HepG2 (cell line): ENCODE measurements around the gene COBL. TPM values are rescaled to one million over a fixed set of nuclear protein-coding genes. Genes with fewer than 3 reads are reported as not detected.
A peak's percentile ranks its signal among the peaks of the same experiment; 100 is the strongest.

Source experiments
- ATAC-seq: fragments of 200-7000 bp; cut with Tn5 transposase; 3 replicates; pipeline ENCODE4 v1.9.1; 2020; ENCODE audit warnings: mild to moderate bottlenecking, moderate library complexity
- BruUV-seq: library from RNA; stranded (reverse); fragments of 400-500 nt; replicated peaks from 2 replicates; lab custom pipeline; 2021; lab: Mats Ljungman, UMichigan
- CTCF ChIA-PET: fragments of 300-600 bp; formaldehyde crosslinking; extraction: SDS; loops from one replicate; lab custom pipeline; 2021; ENCODE audit warnings: low total read pairs, inconsistent platforms, low intra/inter-chr PET ratio; lab: Yijun Ruan, JAX
- POLR2A ChIA-PET: fragments of 350-600 bp; sonication (Branson Sonifier 250); formaldehyde crosslinking; loops from one replicate; lab custom pipeline; 2020; ENCODE audit warnings: antibody characterized with exemption, inconsistent platforms; lab: Yijun Ruan, JAX
- DNase-seq: peaks from one replicate; pipeline ENCODE4 v3.0.0-alpha.2; 2015; ENCODE audit warnings: low spot score
- FAIRE-seq: peaks from 3 replicates; lab custom pipeline; 2011; peaks lifted over from hg19 to GRCh38; lab: Jason Lieb, UNC
- H2AFZ ChIP-seq: one replicate; pipeline ENCODE4 v1.6.1; 2011; ENCODE audit warnings: low read length, inconsistent platforms
- H3K27ac ChIP-seq: fragments of 300-600 bp; 3 replicates; pipeline ENCODE4 v1.8.0; 2011; ENCODE audit warnings: mixed run types, mild to moderate bottlenecking, mixed read lengths, low read length, inconsistent platforms; ENCODE audit not compliant: insufficient read depth; ENCODE audit errors: extremely low read length
- H3K27me3 ChIP-seq, 2 experiments: fragments of 200-600 bp in 1 of 2; 2 replicates in 1 of 2; 3 replicates in 1 of 2; pipeline versions ENCODE4 v1.6.0 to v1.8.0; 2011; ENCODE audit warnings: low read length in 2 of 2, mild to moderate bottlenecking in 2 of 2, moderate library complexity in 2 of 2, inconsistent platforms in 1 of 2; ENCODE audit not compliant: insufficient read depth in 2 of 2, control insufficient read depth in 1 of 2
- H3K36me3 ChIP-seq, 2 experiments: fragments of 200-600 bp in 1 of 2; replicated peaks in 1 of 2; 2 replicates in 1 of 2; 3 replicates in 1 of 2; pipeline versions ENCODE4 v1.5.1 to v1.8.0; 2011; ENCODE audit warnings: low read length in 2 of 2, inconsistent platforms in 1 of 2; ENCODE audit not compliant: insufficient read depth in 2 of 2, control insufficient read depth in 1 of 2
- H3K4me1 ChIP-seq: 2 replicates; pipeline ENCODE4 v1.5.1; 2012; ENCODE audit warnings: low read length, inconsistent platforms; ENCODE audit not compliant: insufficient read depth
- H3K4me2 ChIP-seq: 2 replicates; pipeline ENCODE4 v1.6.0; 2011; ENCODE audit warnings: low read depth, low read length, inconsistent platforms
- H3K4me3 ChIP-seq, 3 experiments: fragments of 200-600 bp in 1 of 3; sonication (generic), shearing (Covaris generic) in 1 of 3; replicated peaks in 1 of 3; 2 replicates each; pipeline ENCODE4 v1.5.1; 2011 to 2016; ENCODE audit warnings: low read length in 3 of 3, inconsistent platforms in 2 of 3, low read depth in 2 of 3, mild to moderate bottlenecking in 2 of 3, control low read depth in 1 of 3, mixed read lengths in 1 of 3; ENCODE audit not compliant: insufficient read depth in 1 of 3
- H3K79me2 ChIP-seq: one replicate; pipeline ENCODE4 v1.6.1; 2011; ENCODE audit warnings: low read length, inconsistent platforms; ENCODE audit not compliant: insufficient read depth
- H3K9ac ChIP-seq: 2 replicates; pipeline ENCODE4 v1.6.0; 2011; ENCODE audit warnings: mild to moderate bottlenecking, low read depth, low read length, inconsistent platforms; ENCODE audit not compliant: insufficient read depth
- H3K9me3 ChIP-seq: 2 replicates; pipeline ENCODE4 v1.5.1; 2012; ENCODE audit warnings: mild to moderate bottlenecking, low read length
- H4K20me1 ChIP-seq: 2 replicates; pipeline ENCODE4 v1.6.0; 2011; ENCODE audit warnings: inconsistent platforms, mild to moderate bottlenecking, low read length, moderate library complexity; ENCODE audit not compliant: insufficient read depth
- DNMT1 ChIP-seq: sonication (generic); formaldehyde crosslinking; IDR thresholded peaks from 2 replicates; pipeline ENCODE4 v1.5.1; 2020; ENCODE audit warnings: mild to moderate bottlenecking, missing genetic modification reagents
- FOXC1 ChIP-seq: sonication (generic); formaldehyde crosslinking; IDR thresholded peaks from 2 replicates; pipeline ENCODE4 v1.8.0; 2022; ENCODE audit warnings: mild to moderate bottlenecking, missing genetic modification reagents, borderline replicate concordance
- HHEX ChIP-seq: IDR thresholded peaks from 2 replicates; pipeline ENCODE4 v1.6.1; 2016; ENCODE audit warnings: control low read depth
- KDM2A ChIP-seq: sonication (generic); formaldehyde crosslinking; IDR thresholded peaks from 2 replicates; pipeline ENCODE4 v1.4.0; 2020; ENCODE audit warnings: low read depth, missing genetic modification reagents, borderline replicate concordance
- RFXAP ChIP-seq: sonication (generic); formaldehyde crosslinking; IDR thresholded peaks from 2 replicates; pipeline ENCODE4 v1.4.0; 2020; ENCODE audit warnings: missing genetic modification reagents, borderline replicate concordance
- ZNF143 ChIP-seq: sonication (generic); formaldehyde crosslinking; IDR thresholded peaks from 2 replicates; pipeline ENCODE4 v1.4.0; 2020; ENCODE audit warnings: missing genetic modification reagents
- WGBS: methylation state at CpG from one replicate; pipeline ENCODE4 v1.1.6; 2017; ENCODE audit warnings: low lambda C conversion rate; 5-methylcytosine and 5-hydroxymethylcytosine counted together
- in situ Hi-C: cut with HindIII; loops from 2 replicates; pipeline ENCODE4 v1.10.0; 2017; ENCODE audit warnings: low pct_unique_long_range_greater_than_20kb; ENCODE audit not compliant: extremely low pct_ligation_motif_present
- intact Hi-C: fragments of 100-400 bp; cut with micrococcal nuclease; formaldehyde crosslinking; loops from one replicate; pipeline ENCODE4 v1.10.0; 2022; ENCODE audit not compliant: unreplicated experiment
- polyA plus RNA-seq, 8 experiments: library from polyadenylated mRNA; depleted of rRNA in 3 of 8; stranded (reverse) in 7 of 8; unstranded in 1 of 8; fragments of >200 nt; fragmentation: Illumina TruSeq in 4 of 8; extraction: Trizol in 4 of 8; gene quantifications; 2 replicates each; pipeline versions ENCODE4 v1.2.1 to v1.2.3, GENCODE V29; 2011 to 2016; ENCODE audit warnings: low read depth in 4 of 8, missing spikeins in 1 of 8, mixed read lengths in 1 of 8; ENCODE audit not compliant: insufficient read depth in 1 of 8
- total RNA-seq, 5 experiments: library from RNA; depleted of rRNA; stranded (reverse); fragments of >200 nt; fragmentation: Illumina TruSeq; extraction: Trizol; gene quantifications; 2 replicates each; pipeline ENCODE4 v1.2.3, GENCODE V29; 2016; ENCODE audit warnings: low read depth in 1 of 5
- TF ChIP-seq, protein P1 (sequence below): sonication (generic); formaldehyde crosslinking; IDR thresholded peaks from 2 replicates; pipeline ENCODE4 v1.8.0; 2022; ENCODE audit warnings: mild to moderate bottlenecking, missing genetic modification reagents, moderate library complexity
- TF ChIP-seq, protein P2 (sequence below): sonication (generic); formaldehyde crosslinking; IDR thresholded peaks from 2 replicates; pipeline ENCODE4 v1.8.1; 2023; ENCODE audit warnings: mild to moderate bottlenecking, missing genetic modification reagents
- TF ChIP-seq, protein P3 (sequence below): sonication (generic); formaldehyde crosslinking; IDR thresholded peaks from 2 replicates; pipeline ENCODE4 v1.5.0; 2020; ENCODE audit warnings: missing genetic modification reagents
- TF ChIP-seq, protein P4 (sequence below): sonication (generic); formaldehyde crosslinking; IDR thresholded peaks from 2 replicates; pipeline ENCODE4 v1.9.0; 2021; ENCODE audit warnings: missing genetic modification reagents, borderline replicate concordance
- TF ChIP-seq, protein P5 (sequence below): sonication (generic); formaldehyde crosslinking; IDR thresholded peaks from 2 replicates; pipeline ENCODE4 v1.4.0; 2020; ENCODE audit warnings: missing genetic modification reagents

COBL gene
- total and polyA plus RNA-seq, 2 of the 13 experiments (the other 11 are each of a cell fraction or from before 2014, with no cell fraction given): 3.8 to 4.9 TPM

DNA sequence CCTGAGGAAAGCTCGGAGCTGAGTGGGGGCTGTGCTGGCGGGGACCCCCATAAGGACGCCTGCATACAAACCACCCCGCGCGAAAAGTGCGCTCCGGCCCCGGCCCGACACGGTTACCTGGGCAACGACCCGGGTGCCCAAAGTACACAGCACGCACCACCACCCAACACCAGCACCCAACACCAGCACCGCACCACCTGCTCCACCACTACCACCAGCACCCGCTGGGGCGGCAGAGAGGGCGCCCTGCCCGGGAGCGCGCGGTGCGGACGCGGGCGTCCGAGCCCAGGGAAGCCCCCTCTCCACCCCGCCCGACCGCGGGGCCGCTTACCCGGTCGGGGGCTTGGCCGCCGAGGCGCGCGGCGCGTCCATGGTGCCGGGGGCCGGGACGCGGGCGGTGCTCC is 345 bp downstream of the COBL start (continued):
- TF ChIP-seq DNMT1 (CRISPR knock-in tag) (no peak), HHEX (CRISPR knock-in tag) (no peak), FOXC1 (CRISPR knock-in tag) (0 out of 2 replicates have a peak, but pooled peaks have one; percentile 1)
- TF ChIP-seq, protein P1, sequence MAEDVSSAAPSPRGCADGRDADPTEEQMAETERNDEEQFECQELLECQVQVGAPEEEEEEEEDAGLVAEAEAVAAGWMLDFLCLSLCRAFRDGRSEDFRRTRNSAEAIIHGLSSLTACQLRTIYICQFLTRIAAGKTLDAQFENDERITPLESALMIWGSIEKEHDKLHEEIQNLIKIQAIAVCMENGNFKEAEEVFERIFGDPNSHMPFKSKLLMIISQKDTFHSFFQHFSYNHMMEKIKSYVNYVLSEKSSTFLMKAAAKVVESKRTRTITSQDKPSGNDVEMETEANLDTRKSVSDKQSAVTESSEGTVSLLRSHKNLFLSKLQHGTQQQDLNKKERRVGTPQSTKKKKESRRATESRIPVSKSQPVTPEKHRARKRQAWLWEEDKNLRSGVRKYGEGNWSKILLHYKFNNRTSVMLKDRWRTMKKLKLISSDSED (CRISPR knock-in tag): no peak
- TF ChIP-seq, protein P2, sequence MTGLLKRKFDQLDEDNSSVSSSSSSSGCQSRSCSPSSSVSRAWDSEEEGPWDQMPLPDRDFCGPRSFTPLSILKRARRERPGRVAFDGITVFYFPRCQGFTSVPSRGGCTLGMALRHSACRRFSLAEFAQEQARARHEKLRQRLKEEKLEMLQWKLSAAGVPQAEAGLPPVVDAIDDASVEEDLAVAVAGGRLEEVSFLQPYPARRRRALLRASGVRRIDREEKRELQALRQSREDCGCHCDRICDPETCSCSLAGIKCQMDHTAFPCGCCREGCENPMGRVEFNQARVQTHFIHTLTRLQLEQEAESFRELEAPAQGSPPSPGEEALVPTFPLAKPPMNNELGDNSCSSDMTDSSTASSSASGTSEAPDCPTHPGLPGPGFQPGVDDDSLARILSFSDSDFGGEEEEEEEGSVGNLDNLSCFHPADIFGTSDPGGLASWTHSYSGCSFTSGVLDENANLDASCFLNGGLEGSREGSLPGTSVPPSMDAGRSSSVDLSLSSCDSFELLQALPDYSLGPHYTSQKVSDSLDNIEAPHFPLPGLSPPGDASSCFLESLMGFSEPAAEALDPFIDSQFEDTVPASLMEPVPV (CRISPR knock-in tag): no peak
- TF ChIP-seq, all 625 proteins: peak for 25

DNA sequence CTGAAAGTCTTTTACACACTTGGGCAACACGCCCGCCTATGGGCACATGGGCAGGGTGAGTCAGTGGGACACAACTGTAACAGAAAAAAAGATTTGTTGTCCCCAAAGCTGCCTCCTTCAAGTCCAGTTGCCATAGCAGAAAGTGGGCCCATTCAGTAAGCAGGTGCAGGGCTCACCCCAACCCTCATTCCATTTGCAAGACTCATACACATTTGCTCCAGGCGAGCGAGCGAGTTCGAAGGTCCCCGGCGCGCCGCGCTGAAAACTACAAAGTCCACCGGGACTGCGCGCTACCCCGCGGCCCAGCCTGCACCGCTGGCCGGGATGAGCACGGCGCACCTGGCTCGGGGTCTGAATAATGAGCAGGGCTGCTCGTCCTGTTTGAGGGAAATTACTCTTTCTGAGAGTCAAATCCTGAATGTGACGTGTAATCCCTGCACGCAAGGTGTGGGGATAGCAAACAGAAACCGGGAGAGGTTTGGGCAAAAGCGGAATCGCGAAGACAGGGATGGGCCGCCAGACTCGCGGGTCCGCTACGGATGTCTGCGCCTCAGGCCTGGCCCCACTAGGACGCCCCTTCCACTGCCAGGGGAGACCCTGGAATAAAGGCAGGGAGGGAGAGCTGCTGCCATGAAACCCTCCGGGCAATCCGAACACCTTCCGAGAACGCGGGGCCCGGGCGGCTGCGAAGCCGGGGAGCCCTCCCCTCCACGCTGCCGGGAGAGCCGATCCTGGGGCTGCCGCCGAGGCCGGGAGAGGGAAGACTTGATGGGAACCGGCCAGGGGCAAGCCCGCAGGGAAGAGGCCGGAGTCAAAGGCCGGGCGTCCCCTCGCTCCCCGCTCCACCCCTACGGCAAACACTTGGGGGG is 982 bp downstream of the COBL start:
- no peaks in the 10 kb centered on the region; a peak in 1 of 5 replicates for H3K36me3 ChIP-seq
- H3K4me1 ChIP-seq: peaks cover 64% of the 10 kb centered on the region
- peak; percentile 66 for FAIRE-seq
- in situ Hi-C loops (no loop called here), intact Hi-C loops (loop anchor here (2.0 to 5.0 kb wide), 2 partner anchors 52 to 89 kb away; no protein-coding TSS in a partner anchor)
- BruUV-seq: TSS peak; percentile 93
- H3K4me2 ChIP-seq: peak overlapping the region; percentile 79
- WGBS: 0% methylated on average over 14 of the region's 58 CpGs
- no peak overlapping the region for H2AFZ ChIP-seq
- no peaks in the 10 kb centered on the region for H3K9me3 ChIP-seq
- DNase-seq: peak; percentile 73
- CTCF ChIA-PET: no interaction called here
- POLR2A ChIA-PET: interaction anchor here (1.0 to 1.8 kb wide), 2 partner anchors 11 to 52 kb away, joined by 3 to 4 read pairs; no protein-coding TSS in a partner anchor
- peak overlapping the region; percentile 88 for H3K9ac ChIP-seq
- H3K79me2 ChIP-seq: peaks cover 38% of the 10 kb centered on the region
- ATAC-seq: peak; percentile 83
- peak overlapping the region; percentile 79 for H3K27ac ChIP-seq
- H3K27me3 ChIP-seq: no peaks in the 10 kb centered on the region; a peak in 1 of 5 replicates
- H3K4me3 ChIP-seq: peak overlapping the region; percentile 68 to 83 (median 69)
- H4K20me1 ChIP-seq: 0 out of 2 replicates have a peak, but pooled peaks cover 5% of the 10 kb centered on the region
- peak; percentile 43; the same call in 1 of the 2 replicates for TF ChIP-seq KDM2A (CRISPR knock-in tag)
- TF ChIP-seq, protein P3, sequence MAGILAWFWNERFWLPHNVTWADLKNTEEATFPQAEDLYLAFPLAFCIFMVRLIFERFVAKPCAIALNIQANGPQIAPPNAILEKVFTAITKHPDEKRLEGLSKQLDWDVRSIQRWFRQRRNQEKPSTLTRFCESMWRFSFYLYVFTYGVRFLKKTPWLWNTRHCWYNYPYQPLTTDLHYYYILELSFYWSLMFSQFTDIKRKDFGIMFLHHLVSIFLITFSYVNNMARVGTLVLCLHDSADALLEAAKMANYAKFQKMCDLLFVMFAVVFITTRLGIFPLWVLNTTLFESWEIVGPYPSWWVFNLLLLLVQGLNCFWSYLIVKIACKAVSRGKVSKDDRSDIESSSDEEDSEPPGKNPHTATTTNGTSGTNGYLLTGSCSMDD (CRISPR knock-in tag): 0 out of 2 replicates have a peak, but pooled peaks have one; percentile 17
- TF ChIP-seq, protein P4, sequence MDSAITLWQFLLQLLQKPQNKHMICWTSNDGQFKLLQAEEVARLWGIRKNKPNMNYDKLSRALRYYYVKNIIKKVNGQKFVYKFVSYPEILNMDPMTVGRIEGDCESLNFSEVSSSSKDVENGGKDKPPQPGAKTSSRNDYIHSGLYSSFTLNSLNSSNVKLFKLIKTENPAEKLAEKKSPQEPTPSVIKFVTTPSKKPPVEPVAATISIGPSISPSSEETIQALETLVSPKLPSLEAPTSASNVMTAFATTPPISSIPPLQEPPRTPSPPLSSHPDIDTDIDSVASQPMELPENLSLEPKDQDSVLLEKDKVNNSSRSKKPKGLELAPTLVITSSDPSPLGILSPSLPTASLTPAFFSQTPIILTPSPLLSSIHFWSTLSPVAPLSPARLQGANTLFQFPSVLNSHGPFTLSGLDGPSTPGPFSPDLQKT (CRISPR knock-in tag): no peak
- 0 out of 2 replicates have a peak, but pooled peaks have one; percentile 35 for TF ChIP-seq ZNF143 (CRISPR knock-in tag)
- 0 out of 2 replicates have a peak, but pooled peaks have one; percentile 42 for TF ChIP-seq RFXAP (CRISPR knock-in tag)
- TF ChIP-seq, protein P5, sequence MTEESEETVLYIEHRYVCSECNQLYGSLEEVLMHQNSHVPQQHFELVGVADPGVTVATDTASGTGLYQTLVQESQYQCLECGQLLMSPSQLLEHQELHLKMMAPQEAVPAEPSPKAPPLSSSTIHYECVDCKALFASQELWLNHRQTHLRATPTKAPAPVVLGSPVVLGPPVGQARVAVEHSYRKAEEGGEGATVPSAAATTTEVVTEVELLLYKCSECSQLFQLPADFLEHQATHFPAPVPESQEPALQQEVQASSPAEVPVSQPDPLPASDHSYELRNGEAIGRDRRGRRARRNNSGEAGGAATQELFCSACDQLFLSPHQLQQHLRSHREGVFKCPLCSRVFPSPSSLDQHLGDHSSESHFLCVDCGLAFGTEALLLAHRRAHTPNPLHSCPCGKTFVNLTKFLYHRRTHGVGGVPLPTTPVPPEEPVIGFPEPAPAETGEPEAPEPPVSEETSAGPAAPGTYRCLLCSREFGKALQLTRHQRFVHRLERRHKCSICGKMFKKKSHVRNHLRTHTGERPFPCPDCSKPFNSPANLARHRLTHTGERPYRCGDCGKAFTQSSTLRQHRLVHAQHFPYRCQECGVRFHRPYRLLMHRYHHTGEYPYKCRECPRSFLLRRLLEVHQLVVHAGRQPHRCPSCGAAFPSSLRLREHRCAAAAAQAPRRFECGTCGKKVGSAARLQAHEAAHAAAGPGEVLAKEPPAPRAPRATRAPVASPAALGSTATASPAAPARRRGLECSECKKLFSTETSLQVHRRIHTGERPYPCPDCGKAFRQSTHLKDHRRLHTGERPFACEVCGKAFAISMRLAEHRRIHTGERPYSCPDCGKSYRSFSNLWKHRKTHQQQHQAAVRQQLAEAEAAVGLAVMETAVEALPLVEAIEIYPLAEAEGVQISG (CRISPR knock-in tag): peak; percentile 63
